SK-N-SH (cell line): ENCODE results near the gene HECW1. TPM values are rescaled to one million over a fixed set of nuclear protein-coding genes. Genes with fewer than 3 reads are reported as not detected.

Experiments used
- CTCF ChIA-PET: fragments of 300-600, 350-600 bp; formaldehyde crosslinking; extraction: SDS; loops from one replicate; lab custom pipeline; 2021; lab: Yijun Ruan, JAX
- POLR2A ChIA-PET: fragments of 350-600 bp; sonication (Branson Sonifier 250); formaldehyde crosslinking; extraction: SDS; loops from one replicate; lab custom pipeline; 2020; ENCODE audit warnings: antibody characterized with exemption, inconsistent platforms; lab: Yijun Ruan, JAX
- DNase-seq: peaks from one replicate; pipeline ENCODE4 v3.0.0; 2012
- H2AFZ ChIP-seq: fragments of 200-600 bp; sonication (generic); 2 replicates; pipeline ENCODE4 v1.8.1; 2016; ENCODE audit warnings: antibody characterized with exemption, mild to moderate bottlenecking, low read depth
- H3F3A ChIP-seq: fragments of 200-600 bp; sonication (generic); replicated peaks from 2 replicates; pipeline ENCODE3; 2016; ENCODE audit warnings: antibody characterized with exemption, mild to moderate bottlenecking; ENCODE audit not compliant: insufficient read depth
- H3K27ac ChIP-seq, 2 experiments: fragments of 200-500 bp in 1 of 2; fragments of 200-600 bp in 1 of 2; sonication (Bioruptor generic) in 1 of 2; sonication (generic), shearing (Covaris generic) in 1 of 2; 2 replicates each; pipeline versions ENCODE4 v1.5.1 to v1.6.1; 2014 to 2016; ENCODE audit warnings: low read depth in 2 of 2, inconsistent platforms in 1 of 2, low read length in 1 of 2, mild to moderate bottlenecking in 1 of 2, mixed read lengths in 1 of 2
- H3K27me3 ChIP-seq: fragments of 200-600 bp; sonication (generic), shearing (Covaris generic); 2 replicates; pipeline ENCODE4 v1.6.1; 2016; ENCODE audit warnings: mixed run types; ENCODE audit not compliant: insufficient read depth
- H3K36me3 ChIP-seq, 2 experiments: fragments of 200-500 bp in 1 of 2; fragments of 200-600 bp in 1 of 2; sonication (Bioruptor generic) in 1 of 2; sonication (generic) in 1 of 2; replicated peaks in 1 of 2; 2 replicates each; pipeline versions ENCODE3 to v1.5.1; 2014 to 2016; ENCODE audit warnings: low read length in 1 of 2, mild to moderate bottlenecking in 1 of 2; ENCODE audit not compliant: insufficient read depth in 2 of 2, control insufficient read depth in 1 of 2
- H3K4me1 ChIP-seq, 2 experiments: fragments of 200-500 bp in 1 of 2; fragments of 200-600 bp in 1 of 2; sonication (Bioruptor generic) in 1 of 2; sonication (generic), shearing (Covaris generic) in 1 of 2; 2 replicates each; pipeline versions ENCODE4 v1.5.1 to v1.6.1; 2014 to 2016; ENCODE audit warnings: low read depth in 1 of 2, low read length in 1 of 2, mixed run types in 1 of 2; ENCODE audit not compliant: insufficient read depth in 2 of 2, control insufficient read depth in 1 of 2
- H3K4me2 ChIP-seq: fragments of 200-600 bp; sonication (generic), shearing (Covaris generic); 2 replicates; pipeline ENCODE4 v1.6.1; 2017; ENCODE audit warnings: mixed run types
- H3K4me3 ChIP-seq, 2 experiments: fragments of 200-500 bp in 1 of 2; fragments of 200-600 bp in 1 of 2; sonication (Bioruptor generic) in 1 of 2; sonication (generic), shearing (Covaris generic) in 1 of 2; 2 replicates each; pipeline versions ENCODE4 v1.5.1 to v1.8.1; 2014 to 2016; ENCODE audit warnings: low read depth in 2 of 2, inconsistent platforms in 1 of 2, low read length in 1 of 2, mild to moderate bottlenecking in 1 of 2, mixed read lengths in 1 of 2, moderate library complexity in 1 of 2
- H3K79me2 ChIP-seq: fragments of 200-600 bp; sonication (generic); 2 replicates; pipeline ENCODE4 v1.8.1; 2017; ENCODE audit warnings: mild to moderate bottlenecking; ENCODE audit not compliant: insufficient read depth
- H3K9ac ChIP-seq: fragments of 200-600 bp; sonication (generic); 2 replicates; pipeline ENCODE4 v1.6.1; 2017; ENCODE audit warnings: mixed run types
- H3K9me2 ChIP-seq: fragments of 200-600 bp; sonication (generic); 2 replicates; pipeline ENCODE4 v1.6.1; 2017; ENCODE audit warnings: mixed run types
- H3K9me3 ChIP-seq: fragments of 200-600 bp; sonication (generic); 2 replicates; pipeline ENCODE4 v1.6.1; 2017; ENCODE audit warnings: mixed run types, mild to moderate bottlenecking, moderate library complexity
- H4K20me1 ChIP-seq: fragments of 200-600 bp; sonication (generic); 2 replicates; pipeline ENCODE4 v1.6.1; 2017; ENCODE audit warnings: mild to moderate bottlenecking, mixed run types; ENCODE audit not compliant: insufficient read depth
- CHD2 ChIP-seq: fragments of 150-350 bp; IDR thresholded peaks from 2 replicates; pipeline ENCODE4 v1.6.1; 2018; ENCODE audit warnings: low read length; ENCODE audit not compliant: partially characterized antibody
- CTCF ChIP-seq: fragments of 200-600 bp; sonication (generic); IDR thresholded peaks from 2 replicates; pipeline ENCODE4 v1.6.1; 2017; ENCODE audit warnings: antibody characterized with exemption, mild to moderate bottlenecking, moderate library complexity
- EZH2phosphoT487 ChIP-seq: fragments of 200-600 bp; sonication (generic); IDR thresholded peaks from 2 replicates; pipeline ENCODE4 v1.6.1; 2017; ENCODE audit warnings: low read depth, mixed run types, mild to moderate bottlenecking, antibody characterized with exemption, moderate library complexity, borderline replicate concordance
- FOSL2 ChIP-seq: IDR thresholded peaks from 2 replicates; pipeline ENCODE4 v1.4.0; 2012; ENCODE audit warnings: low read depth, mild to moderate bottlenecking, moderate library complexity, borderline replicate concordance
- FOXM1 ChIP-seq: IDR thresholded peaks from 2 replicates; pipeline ENCODE4 v1.4.0; 2012; ENCODE audit warnings: low read depth, mild to moderate bottlenecking
- GABPA ChIP-seq: IDR thresholded peaks from 2 replicates; pipeline ENCODE4 v1.4.0; 2012; ENCODE audit warnings: low read depth, mild to moderate bottlenecking
- GATA2 ChIP-seq: sonication (generic); formaldehyde crosslinking; IDR thresholded peaks from 2 replicates; pipeline ENCODE4 v1.5.0; 2020; ENCODE audit warnings: mild to moderate bottlenecking, missing genetic modification reagents
- NRF1 ChIP-seq: IDR thresholded peaks from 2 replicates; pipeline ENCODE4 v1.6.1; 2012; ENCODE audit warnings: low read depth, mild to moderate bottlenecking, low read length
- POLR2AphosphoS5 ChIP-seq: IDR thresholded peaks from 2 replicates; pipeline ENCODE4 v1.6.1; 2012; ENCODE audit warnings: low read depth, low read length
- RAD21 ChIP-seq: IDR thresholded peaks from 2 replicates; pipeline ENCODE4 v1.6.1; 2012; ENCODE audit warnings: mild to moderate bottlenecking, low read length
- RFX5 ChIP-seq: IDR thresholded peaks from 2 replicates; pipeline ENCODE4 v1.6.1; 2012; ENCODE audit warnings: mild to moderate bottlenecking, improper control_type of control experiment, low read length
- RXRA ChIP-seq: IDR thresholded peaks from 2 replicates; pipeline ENCODE4 v1.4.0; 2012; ENCODE audit warnings: low read depth, mild to moderate bottlenecking, borderline replicate concordance
- SMC3 ChIP-seq: IDR thresholded peaks from 2 replicates; pipeline ENCODE4 v1.6.1; 2012; ENCODE audit warnings: low read depth, low read length, improper control_type of control experiment
- TCF12 ChIP-seq: IDR thresholded peaks from 2 replicates; pipeline ENCODE4 v1.4.0; 2012
- TEAD4 ChIP-seq: IDR thresholded peaks from 2 replicates; pipeline ENCODE4 v1.4.0; 2012; ENCODE audit warnings: mild to moderate bottlenecking, borderline replicate concordance; ENCODE audit not compliant: insufficient read depth
- YY1 ChIP-seq: IDR thresholded peaks from 2 replicates; pipeline ENCODE4 v1.4.0; 2012; ENCODE audit warnings: low read depth, mild to moderate bottlenecking
- ZBTB33 ChIP-seq: IDR thresholded peaks from 2 replicates; pipeline ENCODE4 v1.4.0; 2012; ENCODE audit warnings: low read depth, borderline replicate concordance
- WGBS: methylation state at CpG from one replicate; pipeline ENCODE4 v1.1.6; 2017; ENCODE audit warnings: low lambda C conversion rate; 5-methylcytosine and 5-hydroxymethylcytosine counted together
- polyA plus RNA-seq, 3 experiments: library from polyadenylated mRNA; depleted of rRNA; stranded (reverse); fragments of >200 nt; gene quantifications; 2 replicates each; pipeline ENCODE4 v1.2.3, GENCODE V29; 2012
- TF ChIP-seq, protein P1 (sequence below): IDR thresholded peaks from 2 replicates; pipeline ENCODE4 v1.6.1; 2012; ENCODE audit warnings: mild to moderate bottlenecking, low read depth, low read length, moderate library complexity
- TF ChIP-seq, protein P2 (sequence below): fragments of 150-350 bp; IDR thresholded peaks from 2 replicates; pipeline ENCODE4 v1.6.1; 2016; ENCODE audit warnings: mild to moderate bottlenecking, low read depth, low read length

The HECW1 gene
- polyA plus RNA-seq, 1 of the 3 experiments (the other 2 are of a cell fraction), result not detected

DNA sequence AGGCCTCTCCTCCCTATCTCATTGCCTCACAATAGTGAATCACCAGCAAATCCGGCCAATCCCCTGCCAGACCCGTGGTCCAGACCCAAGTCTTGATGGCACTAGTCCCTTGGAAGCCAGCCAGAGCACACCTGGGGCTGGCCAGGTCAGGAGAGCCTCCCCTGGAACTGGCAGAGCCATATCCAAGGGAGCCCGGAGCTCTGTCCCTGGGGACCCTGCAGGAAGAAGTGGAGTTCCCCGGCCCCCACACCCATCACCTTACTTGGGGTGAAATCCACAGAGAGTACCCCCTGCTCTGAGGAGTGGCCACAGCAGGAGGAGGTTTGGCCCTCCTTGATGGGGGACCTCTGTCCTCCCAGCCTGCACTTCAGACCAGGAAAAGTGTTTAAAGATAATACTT, 122.5 kb downstream of the HECW1 start:
- H3K9ac ChIP-seq, result no peak overlapping the region
- H3K4me2 ChIP-seq, result no peak overlapping the region
- H3K36me3 ChIP-seq, result no peaks in the 10 kb centered on the region
- no peak for DNase-seq
- H3K9me2 ChIP-seq, result no peaks in the 10 kb centered on the region
- no peaks in the 10 kb centered on the region for H4K20me1 ChIP-seq
- H3K4me3 ChIP-seq, result no peak overlapping the region
- ChIA-PET POLR2A (no interaction called here), CTCF (interaction anchor here (1.6 kb wide), 1 partner anchor 11 kb away, joined by 6 read pairs; no protein-coding TSS in a partner anchor)
- peaks cover 30% of the 10 kb centered on the region for H3K27me3 ChIP-seq
- no peaks in the 10 kb centered on the region for H3K4me1 ChIP-seq
- WGBS, result 22% methylated on average over 4 of the region's 4 CpGs
- no peak overlapping the region for H2AFZ ChIP-seq
- TF ChIP-seq NRF1 (no peak), RAD21 (no peak), EZH2phosphoT487 (no peak), SMC3 (no peak), TCF12 (no peak), CHD2 (no peak), RFX5 (no peak), RXRA (no peak), POLR2AphosphoS5 (no peak)
- TF ChIP-seq, protein P1, sequence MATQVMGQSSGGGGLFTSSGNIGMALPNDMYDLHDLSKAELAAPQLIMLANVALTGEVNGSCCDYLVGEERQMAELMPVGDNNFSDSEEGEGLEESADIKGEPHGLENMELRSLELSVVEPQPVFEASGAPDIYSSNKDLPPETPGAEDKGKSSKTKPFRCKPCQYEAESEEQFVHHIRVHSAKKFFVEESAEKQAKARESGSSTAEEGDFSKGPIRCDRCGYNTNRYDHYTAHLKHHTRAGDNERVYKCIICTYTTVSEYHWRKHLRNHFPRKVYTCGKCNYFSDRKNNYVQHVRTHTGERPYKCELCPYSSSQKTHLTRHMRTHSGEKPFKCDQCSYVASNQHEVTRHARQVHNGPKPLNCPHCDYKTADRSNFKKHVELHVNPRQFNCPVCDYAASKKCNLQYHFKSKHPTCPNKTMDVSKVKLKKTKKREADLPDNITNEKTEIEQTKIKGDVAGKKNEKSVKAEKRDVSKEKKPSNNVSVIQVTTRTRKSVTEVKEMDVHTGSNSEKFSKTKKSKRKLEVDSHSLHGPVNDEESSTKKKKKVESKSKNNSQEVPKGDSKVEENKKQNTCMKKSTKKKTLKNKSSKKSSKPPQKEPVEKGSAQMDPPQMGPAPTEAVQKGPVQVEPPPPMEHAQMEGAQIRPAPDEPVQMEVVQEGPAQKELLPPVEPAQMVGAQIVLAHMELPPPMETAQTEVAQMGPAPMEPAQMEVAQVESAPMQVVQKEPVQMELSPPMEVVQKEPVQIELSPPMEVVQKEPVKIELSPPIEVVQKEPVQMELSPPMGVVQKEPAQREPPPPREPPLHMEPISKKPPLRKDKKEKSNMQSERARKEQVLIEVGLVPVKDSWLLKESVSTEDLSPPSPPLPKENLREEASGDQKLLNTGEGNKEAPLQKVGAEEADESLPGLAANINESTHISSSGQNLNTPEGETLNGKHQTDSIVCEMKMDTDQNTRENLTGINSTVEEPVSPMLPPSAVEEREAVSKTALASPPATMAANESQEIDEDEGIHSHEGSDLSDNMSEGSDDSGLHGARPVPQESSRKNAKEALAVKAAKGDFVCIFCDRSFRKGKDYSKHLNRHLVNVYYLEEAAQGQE, result no peak
- no peaks in the 10 kb centered on the region for H3F3A ChIP-seq
- H3K79me2 ChIP-seq, result no peaks in the 10 kb centered on the region
- no peaks in the 10 kb centered on the region for H3K9me3 ChIP-seq
- no peak overlapping the region for H3K27ac ChIP-seq

DNA sequence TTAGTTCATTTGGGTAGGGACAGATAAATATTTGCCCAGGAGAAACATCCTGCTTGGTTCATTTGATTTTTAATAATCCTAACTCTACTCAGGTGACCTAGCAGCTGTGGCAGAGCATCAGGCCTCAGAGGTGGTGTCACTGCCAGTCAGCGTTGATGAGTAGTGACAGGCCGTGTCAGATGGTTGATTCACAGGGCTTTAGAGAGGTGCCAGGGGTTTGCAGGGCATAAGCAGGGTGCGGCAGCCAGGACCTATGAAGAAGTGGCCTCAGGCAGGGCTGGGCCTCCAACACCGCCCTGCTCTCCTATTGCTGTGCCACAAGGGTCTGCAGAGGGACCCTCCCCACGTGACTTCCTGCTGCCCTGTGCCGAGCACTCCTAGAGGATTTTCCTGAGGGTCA, 128.1 kb downstream of the HECW1 start:
- no peak overlapping the region for H3K4me3 ChIP-seq
- no peaks in the 10 kb centered on the region for H3K9me3 ChIP-seq
- H3K36me3 ChIP-seq, result no peaks in the 10 kb centered on the region
- H3K9ac ChIP-seq, result no peak overlapping the region
- no peak for DNase-seq
- peaks cover 35% of the 10 kb centered on the region for H3K27me3 ChIP-seq
- POLR2A ChIA-PET, result no interaction called here
- no peak overlapping the region for H2AFZ ChIP-seq
- no peaks in the 10 kb centered on the region for H3K9me2 ChIP-seq
- H3K4me2 ChIP-seq, result no peak overlapping the region
- WGBS, result 55% methylated on average over 6 of the region's 6 CpGs
- H4K20me1 ChIP-seq, result no peaks in the 10 kb centered on the region
- H3K79me2 ChIP-seq, result no peaks in the 10 kb centered on the region
- CTCF ChIA-PET, result interaction anchor here (1.6 to 2.9 kb wide), 2 partner anchors 21 to 599 kb away, joined by 3 to 13 read pairs; no protein-coding TSS in a partner anchor
- H3K4me1 ChIP-seq, result no peaks in the 10 kb centered on the region
- H3K27ac ChIP-seq, result no peak overlapping the region
- H3F3A ChIP-seq, result no peaks in the 10 kb centered on the region
- TF ChIP-seq EZH2phosphoT487 (no peak), GABPA (no peak), RAD21 (no peak), RFX5 (no peak), FOSL2 (no peak), ZBTB33 (no peak), TEAD4 (no peak), CTCF (no peak), YY1 (no peak), SMC3 (no peak), FOXM1 (no peak), GATA2 (CRISPR knock-in tag) (no peak)
- TF ChIP-seq, protein P2, sequence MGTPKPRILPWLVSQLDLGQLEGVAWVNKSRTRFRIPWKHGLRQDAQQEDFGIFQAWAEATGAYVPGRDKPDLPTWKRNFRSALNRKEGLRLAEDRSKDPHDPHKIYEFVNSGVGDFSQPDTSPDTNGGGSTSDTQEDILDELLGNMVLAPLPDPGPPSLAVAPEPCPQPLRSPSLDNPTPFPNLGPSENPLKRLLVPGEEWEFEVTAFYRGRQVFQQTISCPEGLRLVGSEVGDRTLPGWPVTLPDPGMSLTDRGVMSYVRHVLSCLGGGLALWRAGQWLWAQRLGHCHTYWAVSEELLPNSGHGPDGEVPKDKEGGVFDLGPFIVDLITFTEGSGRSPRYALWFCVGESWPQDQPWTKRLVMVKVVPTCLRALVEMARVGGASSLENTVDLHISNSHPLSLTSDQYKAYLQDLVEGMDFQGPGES, result no peak
